Activated CD8-positive, alpha-beta memory T cell treated with anti-CD3 and anti-CD28 coated beads for 48 hours (primary cell): ENCODE results near the gene MICAL3.
"Not testable (repeated sequence)": the region's sequence is repeated elsewhere in the genome, so short reads cannot be mapped to it uniquely, and the experiment has no call there.

ENCODE experiments used
- DNase-seq, 3 experiments: peaks; one replicate each; pipeline ENCODE4 v3.0.0-alpha.2; 2020; ENCODE audit warnings: low read depth in 2 of 3, low spot score in 2 of 3

MICAL3 gene

DNA sequence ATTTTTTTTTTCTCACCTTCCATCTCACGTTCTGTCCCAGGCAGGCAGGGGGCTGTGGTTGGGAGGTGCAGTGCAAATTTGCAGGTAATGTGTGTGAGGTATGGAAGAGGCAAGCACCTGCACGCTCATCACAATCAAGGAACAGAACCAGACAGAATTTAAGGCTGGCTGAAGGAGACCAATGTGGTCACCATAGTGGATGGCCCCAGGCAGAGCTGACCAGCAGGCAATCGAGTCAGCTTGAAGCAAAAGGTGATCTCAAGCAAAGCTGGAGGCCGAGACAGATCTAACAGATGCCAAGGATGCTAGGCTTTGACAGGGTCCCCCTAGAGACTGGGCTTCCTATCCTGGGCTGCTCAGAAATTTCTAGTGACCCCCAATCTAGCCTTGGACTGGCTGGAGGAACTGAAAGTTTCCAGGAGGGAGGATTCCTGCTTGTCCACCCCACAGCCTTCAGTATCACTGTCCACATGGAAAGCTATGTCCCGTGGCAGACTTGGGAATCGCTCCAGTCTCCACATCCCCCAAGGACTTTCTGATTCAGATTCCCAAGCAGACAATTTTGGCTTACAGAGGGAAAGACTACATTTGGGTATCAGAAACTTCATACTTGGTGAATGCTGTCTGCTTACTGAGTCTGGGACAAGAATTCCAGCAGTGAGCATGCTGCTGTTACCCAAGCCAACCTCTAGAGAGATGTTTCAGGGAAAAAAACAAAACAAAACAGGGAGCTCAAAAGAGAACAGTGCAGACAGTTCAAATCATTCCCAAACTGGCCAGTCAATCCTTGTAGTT lies 9.0 kb upstream of the MICAL3 start:
- no peak for DNase-seq

DNA sequence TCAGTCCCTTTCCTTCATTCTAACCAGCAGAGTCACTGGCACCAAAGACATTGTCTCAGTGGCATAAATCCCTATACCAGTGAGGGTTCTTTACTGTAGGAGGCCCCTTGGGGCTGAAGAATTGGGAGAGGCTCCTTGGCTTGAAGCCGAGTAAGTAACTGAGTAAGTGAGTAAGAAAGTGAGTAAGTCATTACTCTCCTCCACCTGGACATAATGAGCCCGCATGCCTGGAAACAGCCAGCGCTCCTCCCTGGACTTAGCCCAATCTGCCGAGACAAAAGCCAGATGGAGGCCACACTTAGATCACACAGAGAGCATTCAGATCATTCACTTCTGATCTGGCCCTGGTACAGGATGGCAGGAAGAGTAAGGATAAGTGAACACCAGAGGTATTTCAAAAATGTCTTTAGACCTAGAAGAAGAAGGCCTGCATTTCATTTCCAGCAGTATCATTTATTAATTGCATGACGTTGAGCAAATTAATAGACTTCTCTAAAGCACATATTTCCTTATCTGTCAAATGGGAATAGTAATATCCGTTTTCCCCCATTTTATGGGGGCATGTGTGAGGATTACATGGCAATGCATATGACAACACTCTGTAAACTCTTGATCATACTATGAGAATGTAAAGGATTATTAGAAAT lies 8.2 kb upstream of the MICAL3 start:
- no peak for DNase-seq

DNA sequence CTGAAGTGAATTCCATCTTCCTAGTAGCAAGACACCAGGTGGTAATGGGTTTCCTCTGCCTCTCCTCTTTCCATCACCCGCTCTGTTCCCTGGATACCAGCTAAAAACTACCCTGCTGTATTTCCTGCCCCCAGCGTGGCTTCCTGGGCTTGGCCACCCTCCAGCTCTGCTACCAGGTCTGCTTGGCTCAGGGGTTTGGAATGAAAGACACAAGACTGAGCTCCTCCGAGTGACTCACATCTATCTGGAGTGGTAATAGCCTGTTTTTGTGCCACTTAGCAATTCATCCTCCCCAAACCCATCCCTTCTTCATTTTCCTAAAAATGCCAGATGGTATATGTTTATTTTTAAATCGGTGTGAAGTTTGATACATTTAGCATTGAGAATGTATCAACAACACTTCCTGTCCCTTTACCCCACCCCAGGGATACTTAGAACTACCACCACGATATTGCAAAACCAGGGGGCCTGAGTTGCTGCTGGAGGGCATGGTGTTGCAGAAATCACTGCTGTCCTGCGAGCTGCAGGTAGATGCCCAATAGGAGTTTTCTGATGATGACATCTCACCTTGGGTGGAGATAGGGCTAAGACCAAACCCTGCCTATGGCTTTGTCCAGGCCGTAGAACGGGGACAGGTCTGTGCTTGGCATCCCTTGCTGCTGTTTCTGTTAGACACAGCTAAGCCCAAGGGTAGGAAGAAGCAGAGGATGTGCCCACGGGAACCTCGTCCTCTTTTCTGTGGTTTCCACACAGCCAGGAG lies 7.5 kb upstream of the MICAL3 start:
- DNase-seq: no peak

DNA sequence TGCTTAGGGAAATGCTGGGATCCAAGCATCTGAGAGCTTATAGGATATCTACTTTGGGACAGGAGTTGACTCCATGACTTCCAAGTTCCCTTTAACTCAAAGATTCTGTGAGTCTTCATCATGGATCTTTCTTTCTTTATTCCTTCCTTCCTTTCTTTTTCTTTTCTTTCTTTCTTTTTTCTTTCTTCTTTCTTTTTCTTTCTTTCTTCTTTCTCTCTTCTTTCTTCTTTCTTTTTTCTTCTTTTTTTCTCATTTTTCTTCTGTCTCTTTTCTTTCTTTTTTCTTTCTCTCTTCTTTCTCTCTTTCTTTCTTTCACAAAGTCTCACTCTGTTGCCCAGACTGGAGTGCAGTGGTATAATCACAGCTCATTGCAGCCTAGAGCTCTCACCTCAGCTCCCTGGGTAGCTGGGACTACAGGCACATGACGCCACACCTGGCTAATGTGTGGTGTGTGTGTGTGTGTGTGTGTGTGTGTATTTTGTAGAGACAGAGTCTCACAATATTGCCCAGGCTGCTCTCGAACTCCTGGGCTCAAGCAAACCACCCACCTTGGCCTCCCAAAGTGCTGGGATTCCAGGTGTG lies 5.4 kb upstream of the MICAL3 start:
- DNase-seq: no peak

DNA sequence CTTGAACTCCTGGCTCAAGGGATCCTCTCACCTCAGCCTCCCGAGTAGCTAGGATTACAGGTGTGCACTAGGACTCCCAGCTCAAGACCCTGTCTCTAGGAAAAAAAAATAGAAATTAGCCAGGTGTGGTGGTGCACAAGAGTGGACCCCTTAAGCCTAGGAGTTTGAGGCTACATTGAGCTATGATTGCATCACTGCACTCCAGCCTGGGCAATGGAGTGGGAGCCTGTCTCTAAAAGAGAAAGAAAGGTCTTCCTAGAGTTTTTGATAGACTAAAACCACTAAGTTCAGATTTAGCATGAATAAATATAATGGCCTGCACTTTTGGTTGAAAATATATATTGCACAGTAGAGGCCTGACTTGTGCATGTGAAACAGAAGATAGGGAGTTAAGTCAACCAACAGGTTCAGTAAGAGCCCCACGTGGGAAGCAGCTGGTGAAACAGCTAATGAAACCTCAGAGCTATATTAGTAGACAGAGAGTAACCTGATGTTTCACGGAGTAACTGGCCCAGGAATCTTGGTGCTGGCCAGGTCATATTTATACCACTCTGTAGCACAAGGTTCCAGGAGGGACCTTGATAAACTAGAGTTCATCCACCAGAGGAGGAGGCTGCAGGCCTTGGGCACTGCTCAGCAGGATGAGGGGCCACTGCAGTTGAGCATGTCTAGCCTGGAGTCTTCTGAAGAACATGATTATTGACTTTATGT lies 4.6 kb upstream of the MICAL3 start:
- DNase-seq: no peak

DNA sequence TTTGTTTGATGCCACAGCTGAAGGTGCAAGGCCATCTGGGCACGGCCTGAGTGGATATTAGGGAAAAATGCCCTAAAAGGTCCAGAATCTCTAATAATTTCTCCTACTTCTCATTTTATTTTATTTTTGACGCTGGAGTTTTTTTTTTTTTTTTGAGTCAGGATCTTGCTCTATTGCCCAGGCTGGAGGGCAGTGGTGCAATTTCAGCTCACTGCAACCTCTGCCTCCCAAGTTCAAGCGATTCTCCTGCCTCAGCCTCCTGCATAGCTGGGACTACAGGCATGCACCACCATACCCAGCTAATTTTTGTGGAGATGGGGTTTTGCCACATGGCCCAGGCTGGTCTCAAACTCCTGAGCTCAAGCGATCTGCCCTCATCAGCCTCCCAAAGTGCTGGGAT lies 1.5 kb upstream of the MICAL3 start:
- not testable (repeated sequence) for DNase-seq

DNA sequence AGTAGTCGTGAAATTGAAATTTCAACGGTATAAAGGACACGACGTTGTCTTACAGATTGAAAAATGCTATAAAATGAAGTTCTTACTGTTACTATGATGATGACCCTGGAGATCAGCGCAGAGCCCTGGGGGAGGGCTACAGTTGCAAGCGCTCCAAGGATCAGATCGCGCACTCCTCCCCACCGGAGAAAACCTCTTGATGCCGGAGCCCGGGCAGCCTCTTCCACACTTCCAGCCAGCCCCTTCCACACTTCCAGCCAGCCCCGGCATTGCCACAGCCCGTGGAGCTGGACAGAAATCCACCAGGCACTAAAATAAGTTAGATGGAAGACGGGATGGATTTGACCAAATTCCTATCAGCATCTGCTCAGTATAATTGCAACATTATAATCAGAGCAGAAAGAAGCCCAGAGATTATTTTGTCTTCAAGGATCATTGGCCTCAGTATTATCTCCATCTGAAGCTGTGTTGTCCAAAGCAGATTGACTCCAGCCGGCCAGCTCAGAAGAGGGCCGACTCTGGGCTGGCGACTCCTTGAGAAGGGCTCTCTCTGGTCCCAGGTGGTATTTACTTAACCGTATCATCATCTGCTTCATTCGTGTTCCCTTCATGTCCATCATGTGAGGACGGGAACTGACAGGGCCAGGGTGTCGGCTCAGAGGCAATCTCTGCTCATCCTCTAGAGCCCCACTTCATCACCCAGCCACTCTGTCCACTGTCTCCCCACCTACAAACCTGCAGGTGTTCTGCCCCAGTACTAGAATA lies 777 bp upstream of the MICAL3 start:
- DNase-seq: no peak

DNA sequence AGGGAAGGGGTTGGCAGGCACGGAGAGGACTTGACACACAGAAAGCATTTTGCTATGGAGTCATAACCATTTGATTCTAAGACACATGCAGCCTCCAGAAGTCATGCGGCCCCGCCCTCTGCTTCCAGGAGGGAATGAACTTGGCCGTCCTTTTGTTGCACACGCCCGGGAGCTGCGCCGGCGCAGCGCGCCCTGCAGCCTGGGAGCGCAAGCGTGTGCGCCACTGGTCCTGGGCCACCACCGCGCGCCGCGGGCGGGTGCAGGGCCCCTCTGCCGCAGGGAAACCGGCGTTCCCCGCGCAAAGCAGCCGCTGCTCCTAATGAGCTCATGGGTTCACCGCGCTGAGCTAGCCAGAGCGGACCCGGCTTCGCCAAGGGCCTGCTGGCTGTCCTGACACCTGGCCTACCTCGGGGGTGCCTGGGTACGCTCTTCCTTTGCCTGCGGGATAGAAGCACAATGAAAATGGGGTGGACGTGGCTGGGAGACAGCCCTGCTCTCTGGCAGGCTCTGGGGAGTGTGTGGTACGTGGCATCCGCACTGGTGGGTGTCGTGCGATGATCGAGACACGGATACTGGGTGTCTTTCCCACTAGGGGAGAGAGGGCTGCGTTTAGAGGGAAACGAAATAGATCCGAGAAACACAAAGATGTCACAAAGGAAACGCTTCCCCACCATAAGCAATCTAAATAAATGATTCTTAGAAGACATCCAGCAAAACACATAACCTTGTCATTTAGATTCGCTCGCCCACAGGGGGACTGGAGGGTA lies 669 bp downstream of the MICAL3 start:
- DNase-seq: no peak

DNA sequence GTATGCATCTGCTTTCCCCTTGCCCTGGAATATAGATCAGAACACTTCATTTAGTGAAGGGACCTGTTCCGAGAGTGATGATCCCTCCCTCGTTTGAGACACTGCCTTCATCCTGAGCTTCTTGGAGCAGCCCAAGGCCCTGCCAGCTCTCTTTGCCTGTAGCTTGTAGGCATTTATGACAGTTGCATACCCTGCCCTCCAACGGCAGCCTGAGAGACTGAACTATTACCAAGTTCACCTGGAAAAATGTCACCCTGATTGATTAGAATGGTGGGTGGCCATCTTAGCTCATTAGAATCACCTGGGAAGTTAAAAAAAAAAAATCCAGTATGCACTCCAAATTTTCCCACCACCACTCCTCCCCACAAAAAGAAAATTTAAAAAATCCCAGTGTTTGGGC lies 1.5 kb downstream of the MICAL3 start:
- no peak for DNase-seq

DNA sequence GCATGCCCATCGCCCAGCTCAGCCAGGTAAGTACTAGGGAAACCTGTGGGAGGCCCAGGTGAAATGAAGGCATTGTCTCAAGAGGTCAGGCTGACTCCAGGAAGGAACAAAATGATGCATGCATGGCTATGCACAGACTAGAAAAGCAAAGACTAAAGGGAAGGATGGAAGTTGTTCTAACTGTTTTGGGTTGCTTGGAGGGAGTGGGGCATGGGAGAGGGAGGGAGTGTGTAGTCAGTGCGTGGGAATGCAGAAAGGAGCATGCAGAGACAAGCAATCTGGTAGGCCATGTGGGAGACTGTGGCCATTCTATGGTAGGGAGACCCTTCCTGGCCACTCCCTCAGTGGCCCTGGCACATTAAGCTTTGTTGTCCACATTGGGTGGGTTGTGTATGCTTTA lies 2.9 kb downstream of the MICAL3 start:
- DNase-seq: no peak

DNA sequence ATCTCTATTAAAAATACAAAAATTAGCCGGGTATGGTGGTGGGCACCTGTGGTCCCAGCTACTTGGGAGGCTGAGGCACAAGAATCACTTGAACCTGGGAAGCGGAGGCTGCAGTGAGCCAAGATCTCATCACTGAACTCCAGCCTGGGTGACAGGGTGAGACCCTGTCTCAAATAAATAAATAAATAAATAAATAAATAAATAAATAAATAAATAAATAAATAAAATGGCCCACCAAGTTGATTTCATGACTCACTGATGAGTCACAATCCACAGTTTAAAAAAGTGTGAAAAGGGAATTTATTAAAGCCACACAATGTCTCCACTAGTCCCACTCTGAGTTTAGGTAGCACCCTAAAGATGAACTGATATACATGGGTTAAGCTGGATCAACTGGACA lies 3.6 kb downstream of the MICAL3 start:
- DNase-seq: not testable (repeated sequence)

DNA sequence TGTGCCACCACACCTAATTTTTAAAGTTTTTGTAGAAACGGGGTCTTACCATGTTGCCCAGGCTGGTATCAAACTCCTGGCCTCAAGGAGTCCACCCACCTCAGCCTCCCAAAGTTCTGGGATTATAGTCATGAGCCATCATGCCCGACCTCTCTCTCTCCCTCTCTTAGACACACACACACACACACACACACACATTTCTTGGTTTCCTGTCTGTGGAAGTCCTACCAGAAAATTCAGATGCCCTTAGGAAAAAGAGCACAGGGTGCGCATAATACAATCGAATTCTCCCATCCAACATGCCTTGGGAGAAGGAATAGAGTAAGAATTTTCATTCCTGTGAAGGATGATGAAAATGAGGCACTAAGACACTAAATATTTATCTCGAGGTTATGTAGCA lies 10.4 kb downstream of the MICAL3 start:
- no peak for DNase-seq

DNA sequence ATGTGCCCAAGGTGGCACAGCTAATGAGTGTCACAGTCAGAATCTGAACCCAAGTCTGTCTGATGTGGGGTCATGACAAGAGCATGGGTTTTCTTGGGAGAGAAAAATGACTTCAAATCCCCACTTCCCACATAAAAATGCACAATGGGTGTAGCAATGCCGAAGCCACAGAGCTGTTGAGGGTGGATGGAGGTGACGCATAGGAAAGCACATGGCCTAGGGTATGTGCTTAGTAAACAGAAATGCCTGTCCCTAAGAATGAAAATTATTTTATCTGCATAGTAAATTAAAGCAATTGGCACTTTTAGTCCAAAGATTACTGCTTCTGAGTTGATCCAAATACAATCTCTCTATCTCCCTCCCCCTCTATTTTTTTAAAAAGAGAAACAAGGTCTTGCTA lies 10.9 kb downstream of the MICAL3 start:
- no peak for DNase-seq

DNA sequence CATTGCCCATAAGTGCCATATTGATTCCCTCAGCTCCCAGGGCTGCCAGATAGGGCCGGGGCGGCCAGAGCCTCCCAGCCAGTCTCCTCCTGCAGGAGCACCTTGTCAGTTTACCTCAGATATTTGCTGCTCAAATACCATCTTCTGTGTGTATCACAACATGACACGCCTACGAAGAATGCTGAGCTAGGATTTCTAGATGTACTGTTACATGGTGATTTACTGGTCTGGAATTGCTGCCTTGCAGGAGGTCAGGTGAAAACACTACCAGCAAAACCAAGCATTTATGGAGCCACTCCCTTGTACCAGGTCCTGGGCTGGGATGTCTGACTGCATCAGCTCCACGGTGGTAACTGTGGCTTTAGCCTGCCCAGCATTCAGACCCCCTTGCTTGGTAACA lies 11.8 kb downstream of the MICAL3 start:
- DNase-seq: no peak

DNA sequence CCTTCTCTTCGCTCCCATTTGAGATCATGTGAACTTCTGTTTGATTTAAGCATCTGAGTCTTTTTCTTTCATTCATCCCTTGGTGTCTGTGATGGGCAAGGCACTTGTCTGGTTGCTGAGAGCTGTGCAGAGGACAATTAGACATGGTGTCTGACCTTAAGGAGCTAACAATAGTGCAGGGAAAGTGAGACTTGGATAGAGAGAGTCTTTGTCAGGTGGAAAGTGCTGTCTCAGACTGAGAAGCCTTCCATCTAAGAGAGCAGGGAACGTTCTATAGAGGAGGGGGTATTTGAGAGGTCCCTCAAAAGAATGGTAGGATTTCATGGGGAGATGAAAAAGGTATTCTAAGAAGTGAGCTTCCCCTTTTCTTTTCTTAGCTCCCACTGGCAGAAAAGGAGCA lies 14.1 kb downstream of the MICAL3 start:
- no peak for DNase-seq

DNA sequence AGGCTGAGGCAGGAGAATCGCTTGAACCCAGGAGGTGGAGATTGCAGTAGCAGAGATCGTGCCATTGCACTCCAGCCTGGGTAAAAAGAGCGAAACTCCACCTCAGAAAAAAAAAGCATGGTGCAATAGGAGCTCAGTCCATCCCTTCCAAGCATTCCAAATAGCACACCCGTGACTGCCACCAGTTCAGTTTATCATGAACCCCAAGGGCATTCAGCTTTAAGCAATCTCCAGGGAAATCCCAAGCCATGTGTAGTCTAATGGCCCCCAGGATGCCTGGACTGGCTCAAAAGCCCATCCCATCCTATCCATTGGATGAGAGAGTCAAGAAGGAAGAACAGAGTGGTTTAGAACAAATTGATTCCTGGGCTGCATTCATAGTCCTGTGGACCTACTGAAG lies 16.2 kb downstream of the MICAL3 start:
- no peak for DNase-seq

DNA sequence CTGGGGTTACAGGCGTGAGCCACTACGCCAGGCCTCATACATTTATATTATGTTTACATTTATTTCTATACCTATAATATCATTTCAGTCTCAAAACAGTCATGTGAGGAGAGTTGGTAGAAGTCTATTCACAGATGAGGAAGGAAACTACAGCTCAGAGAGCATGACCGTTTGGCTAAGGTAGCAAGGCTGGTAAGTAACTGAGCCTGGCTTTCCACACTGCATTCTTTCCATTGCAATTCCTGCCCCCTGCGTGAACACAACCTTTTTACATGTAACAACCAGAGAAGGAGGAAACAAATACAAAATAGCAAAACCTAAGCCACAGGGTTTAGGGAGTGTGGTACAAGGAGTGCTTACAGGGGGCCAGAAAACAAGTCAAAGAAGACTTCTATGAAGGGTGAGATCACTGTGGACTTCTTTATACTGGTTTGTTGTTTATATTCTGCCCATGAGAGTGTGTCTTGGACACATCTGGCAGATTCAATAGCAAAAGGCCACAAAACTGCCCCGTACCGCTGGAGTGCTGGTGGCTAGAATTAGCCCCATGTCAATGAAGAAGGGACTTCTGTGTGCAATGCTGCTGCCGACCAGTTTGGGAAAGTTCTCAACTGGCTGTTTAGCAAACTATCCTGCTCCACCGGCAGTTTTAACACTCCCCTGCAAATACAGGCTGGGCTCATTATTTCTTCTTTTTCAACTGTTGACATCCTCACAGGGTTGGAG lies 19.0 kb downstream of the MICAL3 start:
- no peak for DNase-seq

DNA sequence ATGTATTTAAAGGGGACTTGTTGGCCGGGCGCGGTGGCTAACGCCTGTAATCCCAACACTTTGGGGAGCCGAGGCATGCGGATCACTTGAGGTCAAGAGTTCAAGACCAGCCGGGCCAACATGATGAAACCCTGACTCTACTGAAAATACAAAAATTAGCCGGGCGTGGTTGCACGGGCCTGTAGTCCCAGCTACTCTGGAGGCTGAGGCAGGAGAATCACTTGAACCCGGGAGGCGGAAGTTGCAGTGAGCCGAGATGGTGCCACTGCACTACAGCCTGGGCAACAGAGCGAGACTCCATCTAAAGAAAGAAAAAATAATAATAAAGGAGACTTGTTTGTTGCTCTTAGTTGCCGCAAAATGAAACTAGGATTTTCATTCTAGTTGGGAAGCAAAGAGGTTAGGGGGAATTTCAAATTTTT lies 22.5 kb downstream of the MICAL3 start:
- DNase-seq: not testable (repeated sequence)
